Measurements from ENCODE around the gene CDC40.
"Not testable (repeated sequence)": the region's sequence is repeated elsewhere in the genome, so short reads cannot be mapped to it uniquely, and the experiment has no call there.

CDC40 gene

DNA sequence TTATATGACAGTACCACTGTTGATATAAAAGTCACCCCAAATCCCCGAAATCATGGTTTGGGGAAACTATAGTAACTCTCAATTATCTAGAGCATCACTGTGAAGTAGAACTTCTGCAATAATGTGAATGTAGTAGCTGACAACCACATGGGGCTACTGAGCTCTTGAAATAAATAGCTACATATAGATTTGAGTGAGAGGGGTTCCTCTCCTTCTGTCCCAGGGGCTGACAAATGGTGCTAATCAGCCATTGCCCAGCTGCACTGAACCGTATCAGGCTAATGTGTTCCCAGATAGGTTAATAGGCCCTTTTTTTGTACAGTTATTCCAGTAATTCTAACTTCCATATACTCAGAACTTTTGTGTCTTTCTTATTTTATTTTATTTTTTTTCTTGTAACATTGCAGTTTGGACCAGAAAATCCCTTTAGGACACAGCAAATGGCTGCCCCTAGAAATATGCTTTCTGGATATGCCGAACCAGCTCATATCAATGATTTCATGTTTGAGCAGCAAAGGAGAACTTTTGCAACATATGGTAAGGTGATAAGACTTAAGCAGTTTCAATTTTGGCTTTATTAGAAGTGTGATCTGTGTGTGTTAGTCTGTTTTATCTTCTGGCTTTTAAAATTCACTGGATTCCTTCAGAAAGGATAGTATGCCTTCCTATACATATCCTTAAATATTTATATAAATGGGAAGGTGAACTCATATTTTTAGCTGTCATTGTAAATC lies 21.1 kb downstream of the CDC40 start:
- no peak for DNase-seq

DNA sequence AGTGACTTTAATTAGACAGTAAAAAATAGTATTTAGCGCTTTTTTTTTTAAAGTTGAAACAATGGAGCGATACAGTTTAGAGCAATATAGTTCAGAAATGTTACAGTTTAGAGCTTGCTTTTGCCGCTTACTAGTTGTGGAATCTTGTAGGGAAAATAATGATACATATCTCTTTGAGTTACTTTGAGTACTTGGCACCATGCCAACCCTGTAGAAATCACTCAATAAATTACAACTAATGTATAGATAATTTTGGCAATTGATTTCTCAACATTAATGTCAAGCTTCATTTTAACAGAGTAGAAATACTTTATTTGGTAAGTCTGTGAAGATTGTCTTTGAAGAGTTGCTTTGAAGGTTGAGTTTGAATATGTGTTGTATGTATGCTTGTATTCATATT lies 27.4 kb downstream of the CDC40 start:
- DNase-seq, result no peak

DNA sequence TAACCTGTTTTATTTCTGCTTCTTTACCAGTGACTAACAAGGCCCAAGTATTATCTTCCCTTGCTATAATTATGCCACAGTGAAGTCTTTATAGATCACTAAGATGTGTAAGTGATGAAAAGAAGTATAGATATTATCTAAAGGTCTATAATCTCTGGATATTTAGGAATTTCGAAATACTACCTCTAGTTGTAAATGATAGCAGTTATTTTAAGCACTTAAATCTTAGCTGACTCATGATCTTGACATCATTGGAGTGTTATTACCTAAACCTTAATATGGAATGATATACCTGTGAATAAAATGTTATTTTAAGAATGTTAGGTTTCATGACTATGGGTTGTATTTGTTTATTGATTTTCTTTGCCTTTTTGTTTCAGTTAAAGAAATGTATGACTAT lies 31.5 kb downstream of the CDC40 start:
- DNase-seq, result no peak

DNA sequence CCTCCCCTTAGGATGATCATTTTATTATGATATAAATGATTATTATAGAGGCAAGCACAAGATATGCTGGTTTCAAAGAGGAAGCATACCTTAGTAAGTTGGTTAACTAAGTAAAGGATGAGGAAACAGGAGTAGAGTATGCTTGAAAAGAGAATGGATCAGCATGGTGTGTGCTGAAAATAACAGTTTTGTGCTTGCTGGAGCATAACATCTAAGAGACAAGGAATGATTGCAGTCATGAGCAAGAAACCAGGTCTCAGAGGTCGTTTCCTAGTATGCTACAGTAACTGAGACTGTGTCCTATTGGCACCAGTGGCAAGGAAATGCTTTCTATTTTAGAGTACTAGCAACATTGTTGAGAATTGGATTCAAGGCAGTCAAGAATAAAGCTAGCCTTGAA lies 34.1 kb downstream of the CDC40 start:
- DNase-seq, result no peak

DNA sequence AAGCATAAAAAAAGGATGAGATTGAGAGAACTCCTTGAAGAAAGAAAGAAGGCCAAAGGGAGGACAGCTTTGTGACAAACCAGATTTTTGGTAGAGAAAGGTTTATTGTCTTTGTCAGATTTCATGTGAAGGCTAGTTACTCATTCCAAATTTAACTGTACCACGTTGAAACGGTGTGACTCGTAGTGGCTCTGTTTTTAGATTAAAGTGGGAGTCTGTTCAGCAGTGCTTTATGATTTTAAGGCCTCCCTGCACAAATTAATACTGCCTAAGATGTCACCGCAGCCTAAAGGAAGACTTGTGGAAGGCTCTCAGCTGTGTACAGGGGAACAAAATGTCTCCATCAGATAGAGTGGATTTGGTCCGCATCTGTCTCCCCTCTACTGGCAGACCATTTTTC lies 35.9 kb downstream of the CDC40 start:
- DNase-seq, result no peak

DNA sequence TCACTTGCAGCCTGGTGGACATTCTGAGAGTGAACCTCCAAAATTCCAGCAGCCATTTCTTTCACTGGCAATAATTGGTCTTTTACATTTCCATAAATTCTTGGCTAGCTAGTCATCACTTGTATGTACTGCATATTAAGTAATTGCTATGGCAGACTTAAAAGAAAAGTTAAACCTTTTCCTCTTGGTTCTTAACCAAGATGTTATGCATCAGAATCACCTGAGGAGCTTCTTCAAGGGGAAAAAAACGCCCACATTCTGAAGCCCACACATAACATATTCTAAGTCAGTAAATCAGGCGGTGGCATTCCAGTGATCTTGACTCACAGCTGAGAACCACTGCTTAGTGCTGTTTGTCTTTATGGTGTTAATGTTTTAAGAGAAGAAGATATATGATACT lies 37.0 kb downstream of the CDC40 start:
- DNase-seq, result no peak

DNA sequence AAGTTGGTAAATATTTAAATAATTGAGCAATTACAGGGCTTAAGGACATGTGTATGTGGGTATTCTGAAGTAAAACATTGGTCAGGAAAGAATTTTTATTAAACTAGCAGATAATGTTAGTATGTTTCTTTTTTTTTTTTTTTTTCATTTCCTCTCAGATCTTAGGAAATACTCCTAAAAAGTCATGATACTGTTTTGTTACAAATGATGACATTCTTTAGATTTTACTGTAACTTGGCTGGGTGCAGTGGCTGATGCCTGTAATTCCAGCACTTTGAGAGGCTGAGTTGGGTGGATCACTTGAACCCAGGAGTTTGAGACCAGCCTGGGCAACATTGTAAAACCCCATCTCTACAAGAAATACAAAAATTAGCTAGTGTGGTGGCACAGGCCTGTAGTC lies 41.5 kb downstream of the CDC40 start:
- DNase-seq, result no peak

DNA sequence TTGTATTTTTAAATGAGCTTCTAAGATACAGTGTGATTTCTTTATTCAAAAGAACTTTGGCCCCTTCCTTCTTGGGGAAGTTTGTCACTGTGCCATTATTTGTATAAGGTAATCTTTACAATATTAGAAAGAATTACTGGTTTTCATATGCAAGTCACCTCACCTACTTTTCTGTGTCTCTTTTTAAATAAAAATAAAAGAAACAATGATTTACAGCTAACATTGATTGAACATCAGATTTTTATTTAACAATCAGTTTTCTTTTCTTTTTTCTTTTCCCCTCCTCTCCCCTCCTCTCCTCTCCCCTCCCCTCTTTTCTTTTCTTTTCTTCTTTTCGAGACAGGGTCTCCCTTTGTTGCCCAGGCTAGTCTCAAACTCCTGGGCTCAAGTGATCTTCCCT lies 46.0 kb downstream of the CDC40 start:
- no peak for DNase-seq

DNA sequence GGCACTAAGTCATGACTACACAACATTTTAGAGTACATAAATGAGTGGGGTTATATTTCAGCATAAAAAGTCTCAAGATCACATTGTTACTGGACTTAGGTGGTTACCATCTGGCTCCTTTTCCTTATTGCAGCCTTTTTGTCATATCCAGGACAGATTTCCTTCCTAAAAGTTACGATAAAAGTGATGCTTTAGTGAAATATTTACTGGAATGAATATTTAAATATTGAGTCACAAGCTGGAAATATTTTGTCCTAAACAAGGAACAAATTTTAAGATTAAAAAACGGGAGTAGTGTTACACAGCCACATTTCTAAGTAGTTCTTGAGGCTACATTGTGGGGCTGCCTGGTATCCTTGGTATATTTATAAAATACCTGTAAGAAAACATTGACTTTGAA lies 52.2 kb downstream of the CDC40 start:
- no peak for DNase-seq

DNA sequence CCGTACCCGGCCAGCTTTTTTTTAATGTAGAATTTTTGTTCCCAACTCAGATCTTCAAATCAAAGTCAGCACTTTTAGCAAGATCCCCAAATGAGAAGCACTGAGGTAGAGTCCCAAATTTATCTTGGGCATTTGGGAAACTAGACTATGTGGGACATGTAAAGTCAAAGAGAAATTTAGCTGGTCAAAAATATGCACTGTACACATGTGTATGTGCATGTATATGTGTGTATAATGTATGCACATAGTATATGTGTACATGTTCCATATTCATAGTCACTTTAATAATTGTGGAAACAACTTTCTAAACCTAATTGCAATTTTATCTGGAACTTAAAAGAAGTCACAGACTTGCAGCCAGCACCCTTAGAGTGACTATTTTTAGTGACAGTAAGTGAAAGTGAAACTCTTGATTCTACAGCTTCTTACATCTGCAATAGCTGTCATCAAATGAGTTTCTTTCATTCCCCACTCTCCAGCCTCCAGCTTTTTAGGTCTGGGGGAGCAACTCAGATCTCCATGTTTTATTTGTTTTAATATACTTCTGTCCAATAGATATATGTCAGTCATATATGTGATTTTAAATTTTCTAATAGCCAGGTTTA lies 53.6 kb downstream of the CDC40 start:
- no peak for DNase-seq

DNA sequence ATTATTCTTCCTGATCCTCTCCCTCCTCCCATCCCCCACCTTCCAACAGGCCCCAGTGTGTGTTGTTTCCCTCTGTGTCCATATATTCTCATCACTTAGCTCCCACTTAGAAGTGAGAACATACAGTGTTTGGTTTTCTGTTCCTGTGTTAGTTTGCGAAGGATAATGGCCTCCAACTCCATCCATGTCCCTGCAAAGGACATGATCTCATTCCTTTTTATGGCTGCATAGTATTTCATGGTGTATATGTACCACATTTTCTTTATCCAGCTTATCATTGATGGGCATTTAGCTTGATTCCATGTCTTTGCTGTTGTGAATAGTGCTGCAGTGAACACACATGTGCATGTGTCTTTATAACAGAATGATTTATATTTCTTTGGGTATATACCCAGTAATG lies 55.8 kb downstream of the CDC40 start:
- not testable (repeated sequence) for DNase-seq

DNA sequence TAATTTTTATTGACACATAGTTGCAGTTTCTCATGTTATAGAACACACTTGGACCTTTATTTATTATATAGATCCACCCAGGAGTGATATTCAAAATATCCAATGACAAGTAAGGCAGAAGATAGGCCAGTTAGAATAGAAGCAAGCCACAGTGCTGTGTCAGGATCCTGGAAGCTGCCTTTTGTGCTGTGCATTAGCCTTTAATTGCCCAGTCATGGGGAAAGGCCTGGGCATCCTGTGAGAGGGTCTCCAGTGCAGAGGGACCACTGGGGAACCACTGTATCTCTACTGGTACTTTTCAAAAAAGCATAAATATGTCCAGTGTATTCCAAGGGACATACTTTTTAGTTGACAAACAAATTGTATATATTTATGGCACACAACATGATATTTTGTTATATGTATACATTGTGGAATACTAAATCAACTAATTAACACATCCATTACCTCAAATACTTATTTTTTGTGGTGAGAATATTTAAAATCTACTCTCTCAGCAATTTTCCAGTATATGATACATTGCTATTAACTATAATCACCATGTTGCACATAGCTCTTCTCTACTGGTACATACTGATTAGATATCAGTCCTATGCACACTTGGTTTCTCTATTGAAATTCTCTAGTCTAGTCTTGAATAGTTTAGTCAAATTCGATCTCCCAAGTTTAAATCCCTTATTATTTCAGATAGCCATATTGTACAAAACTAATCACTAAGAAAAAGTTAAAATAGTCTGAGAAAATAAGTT lies 59.5 kb downstream of the CDC40 start:
- DNase-seq, result no peak

DNA sequence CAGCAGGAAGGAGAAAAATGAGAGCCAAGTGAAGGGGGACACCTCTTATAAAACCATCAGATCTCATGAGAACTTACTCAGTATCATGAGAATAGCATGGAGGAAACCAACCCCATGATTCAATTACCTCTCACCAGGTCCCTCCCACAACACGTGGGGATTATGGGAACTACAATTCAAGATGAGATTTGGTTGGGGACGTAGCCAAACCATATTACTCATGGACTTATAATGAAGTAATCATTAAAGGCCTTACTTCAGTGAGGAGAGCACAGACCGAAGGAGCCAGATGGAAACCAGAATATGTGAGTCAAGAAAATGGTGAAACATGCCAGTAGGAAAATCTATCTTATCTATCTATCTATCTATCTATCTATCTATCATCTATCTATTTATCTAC lies 64.4 kb downstream of the CDC40 start:
- not testable (repeated sequence) for DNase-seq

DNA sequence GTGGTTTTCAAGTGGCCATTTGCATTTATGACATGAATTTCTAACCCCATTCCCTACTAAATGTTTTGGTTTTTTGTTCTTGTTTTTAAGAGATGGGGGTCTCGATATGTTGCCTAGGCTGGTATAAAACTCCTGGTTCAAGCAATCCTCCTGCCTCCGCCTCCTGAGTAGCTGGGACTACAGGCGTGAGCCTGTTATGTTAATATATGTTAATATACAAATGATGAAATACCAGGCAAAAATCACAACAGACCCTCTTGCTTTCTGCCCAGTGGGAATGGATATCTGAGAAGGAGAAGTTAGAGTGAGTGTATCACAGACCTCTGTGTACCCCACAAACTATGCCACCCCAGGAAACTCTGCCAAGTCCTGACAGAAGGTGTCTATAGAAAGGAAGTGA lies 66.2 kb downstream of the CDC40 start:
- no peak for DNase-seq

DNA sequence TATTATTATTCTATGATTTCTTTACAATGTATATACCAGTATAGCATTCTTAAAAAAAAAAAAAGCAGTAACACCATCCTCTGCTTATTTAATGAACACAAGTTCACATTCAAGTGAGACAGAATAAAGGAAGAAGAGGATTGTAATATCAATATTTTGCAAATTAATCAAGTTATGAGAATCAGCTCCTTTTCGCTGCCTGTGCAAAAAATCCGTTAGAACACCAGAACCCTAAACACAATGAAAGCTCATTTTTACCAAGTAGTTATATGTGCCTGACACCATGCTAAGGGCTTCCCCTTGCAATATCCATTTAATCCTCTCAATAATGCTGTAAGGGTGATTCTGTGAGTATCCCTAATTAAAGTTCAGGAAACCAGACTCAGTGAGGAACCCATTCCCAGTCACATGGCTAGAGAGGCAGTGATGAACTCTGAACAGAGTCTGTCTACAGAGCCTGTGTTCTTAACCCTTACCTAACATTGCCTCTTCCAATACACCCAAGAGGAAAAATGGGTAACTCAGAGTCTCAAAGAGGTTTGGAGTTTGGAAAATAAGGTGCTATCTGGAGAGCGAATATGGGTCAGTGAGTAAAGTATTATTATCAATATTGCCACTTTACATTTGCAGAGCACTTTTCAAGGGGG lies 66.8 kb downstream of the CDC40 start:
- DNase-seq, result no peak

DNA sequence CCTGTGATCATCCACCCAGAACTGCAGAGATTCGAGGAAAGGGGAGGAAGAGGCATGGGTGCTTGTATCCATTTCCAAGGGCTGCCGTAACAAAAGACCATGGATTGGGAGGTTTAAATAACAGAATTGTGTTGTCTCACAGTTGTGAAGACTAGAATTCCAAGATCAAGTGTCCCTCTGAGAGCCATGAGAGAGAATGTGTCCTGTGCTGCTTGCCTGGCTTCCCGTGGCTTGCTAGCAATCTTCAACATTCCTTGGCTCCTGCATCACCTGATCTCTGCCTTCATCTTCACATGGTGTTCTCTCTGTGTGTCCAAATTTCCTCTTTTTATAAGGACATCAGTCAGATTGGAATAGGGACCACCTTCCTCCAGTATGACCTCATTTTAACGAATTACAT lies 69.8 kb downstream of the CDC40 start:
- no peak for DNase-seq

DNA sequence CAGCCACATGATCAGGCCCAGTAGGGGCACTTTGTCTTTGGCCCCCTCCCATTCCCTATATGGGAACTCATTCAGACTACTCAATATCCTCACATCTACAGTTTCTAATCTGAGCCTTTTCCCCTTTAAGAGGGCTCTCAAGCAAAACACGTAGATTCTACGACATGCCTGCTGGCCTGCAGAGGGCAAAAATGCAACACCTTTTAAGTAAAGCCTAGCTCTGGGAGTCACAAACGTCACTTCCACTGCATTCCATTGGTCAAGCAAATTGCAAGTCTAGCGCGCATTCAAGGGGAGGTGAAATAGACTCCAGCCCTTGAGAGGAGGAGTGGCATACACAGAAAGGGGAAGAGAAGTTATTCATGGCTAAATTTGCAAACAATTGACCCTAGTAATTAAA lies 70.6 kb downstream of the CDC40 start:
- no peak for DNase-seq

DNA sequence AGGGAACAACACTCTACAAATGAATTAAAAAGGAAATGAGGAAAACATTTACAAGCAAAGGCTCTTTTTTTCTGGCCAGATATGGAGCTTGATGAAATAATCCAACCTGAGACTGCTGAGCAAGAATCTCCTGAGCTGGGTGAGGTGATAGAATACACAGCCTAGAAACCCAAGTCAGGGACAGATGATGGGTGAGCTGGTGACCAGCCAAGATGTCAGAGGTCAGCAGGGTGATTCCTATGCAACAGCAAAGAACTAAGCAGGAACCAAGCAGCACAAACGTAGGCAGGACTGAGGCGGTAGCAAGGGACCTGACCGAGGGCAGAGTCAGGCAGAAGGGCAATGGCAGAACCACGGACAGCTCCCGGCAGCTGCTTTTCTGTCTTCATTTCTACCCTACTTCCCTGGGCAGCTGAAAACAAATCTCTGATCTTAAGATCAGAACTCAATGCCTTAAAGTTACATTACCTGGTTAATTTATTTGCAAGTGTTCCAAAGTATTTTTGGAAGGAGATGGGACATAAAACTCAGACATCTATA lies 75.1 kb downstream of the CDC40 start:
- DNase-seq, result no peak

DNA sequence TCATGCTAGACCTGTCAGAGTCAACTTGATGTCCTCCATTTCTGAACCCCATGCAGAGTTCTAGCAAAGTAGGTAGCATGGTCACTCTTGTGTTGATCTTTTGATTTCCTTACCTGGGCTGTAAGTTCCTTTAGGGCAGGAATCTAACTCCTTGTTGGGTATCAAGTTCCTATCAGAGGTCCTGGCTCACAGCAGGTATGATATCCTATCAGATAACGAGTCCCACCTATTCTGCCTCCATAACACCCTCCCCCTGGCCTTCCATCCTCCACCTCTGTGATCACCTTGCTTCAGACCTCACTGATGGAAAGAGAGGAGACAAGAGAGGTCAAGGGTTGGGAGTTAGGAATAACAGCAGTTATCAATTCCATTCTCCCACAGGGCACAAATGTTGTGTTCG lies 76.1 kb downstream of the CDC40 start:
- DNase-seq, result no peak

DNA sequence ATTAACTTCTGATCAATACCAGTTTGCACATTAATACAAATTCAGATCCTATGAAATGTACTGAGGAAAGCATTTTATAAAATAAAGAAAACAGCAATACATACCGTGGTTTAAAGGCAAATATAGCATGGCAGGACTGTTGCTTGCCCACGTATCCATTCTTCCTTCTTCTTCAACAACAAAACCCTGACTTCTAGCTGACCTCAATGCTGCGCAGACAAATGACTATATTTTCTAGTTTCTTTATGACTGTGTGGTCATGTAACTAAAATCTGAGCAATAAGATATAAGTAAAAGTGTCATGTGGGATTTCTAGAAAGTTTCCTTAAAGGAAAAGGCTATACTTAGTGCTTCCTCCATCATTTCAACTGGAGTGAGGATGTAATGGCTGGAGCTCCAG lies 85.0 kb downstream of the CDC40 start:
- no peak for DNase-seq

DNA sequence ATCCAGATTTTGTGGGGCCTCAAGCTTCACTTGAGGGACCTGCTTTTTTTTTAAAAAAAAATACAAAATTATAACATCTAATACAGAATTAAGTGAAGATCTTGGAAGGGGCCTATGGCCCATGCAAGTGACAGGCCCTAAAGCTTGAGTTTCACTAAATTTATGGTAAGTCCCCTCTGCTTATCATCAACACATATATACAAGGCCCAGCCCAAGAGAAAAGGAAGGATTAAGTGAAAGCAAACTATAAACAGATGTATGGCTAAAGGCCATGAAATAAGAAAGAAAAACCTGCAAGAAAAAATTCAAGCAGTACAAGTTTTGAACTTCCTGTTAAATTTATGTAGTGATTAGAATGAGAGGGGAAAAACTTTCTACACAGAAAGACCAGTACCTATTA lies 86.8 kb downstream of the CDC40 start:
- DNase-seq, result no peak

DNA sequence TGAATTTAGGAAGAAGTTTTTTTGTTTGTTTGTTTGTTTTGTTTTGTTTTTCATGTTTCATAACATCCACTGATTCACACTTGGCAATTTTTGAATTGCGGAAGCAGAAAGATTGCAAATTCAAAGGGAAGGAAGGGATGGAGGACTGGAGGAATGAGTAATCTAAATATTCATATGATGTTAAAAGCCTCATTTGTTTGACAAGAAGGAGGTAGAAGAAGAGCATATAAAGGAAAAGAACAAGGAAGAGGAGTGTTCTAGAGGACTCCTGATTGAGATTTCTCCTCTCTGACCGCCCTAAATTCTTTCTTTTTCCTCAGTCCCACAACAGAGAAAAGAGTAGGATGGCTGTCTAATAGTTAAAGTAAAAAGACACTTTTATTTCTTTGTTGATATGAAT lies 89.4 kb downstream of the CDC40 start:
- no peak for DNase-seq

DNA sequence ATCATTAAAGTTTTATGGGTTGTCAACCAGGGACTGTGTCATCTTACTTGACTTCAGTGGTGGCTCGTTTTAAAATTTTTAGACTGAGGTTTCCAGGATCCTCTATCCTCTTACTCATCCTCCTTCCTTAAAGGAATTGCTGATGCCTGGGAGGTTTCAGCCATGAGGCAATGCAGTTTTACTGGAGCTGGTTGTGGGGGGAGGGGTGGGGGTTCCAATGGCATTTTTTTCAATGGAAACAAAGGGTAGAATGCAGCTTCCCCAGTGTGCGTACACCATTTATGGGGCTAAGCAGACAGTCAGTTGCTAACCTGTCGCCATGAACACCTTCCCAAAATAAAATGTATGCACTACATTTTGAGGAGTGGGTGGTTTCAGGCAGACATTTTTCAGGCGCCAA lies 89.9 kb downstream of the CDC40 start:
- DNase-seq, result no peak

DNA sequence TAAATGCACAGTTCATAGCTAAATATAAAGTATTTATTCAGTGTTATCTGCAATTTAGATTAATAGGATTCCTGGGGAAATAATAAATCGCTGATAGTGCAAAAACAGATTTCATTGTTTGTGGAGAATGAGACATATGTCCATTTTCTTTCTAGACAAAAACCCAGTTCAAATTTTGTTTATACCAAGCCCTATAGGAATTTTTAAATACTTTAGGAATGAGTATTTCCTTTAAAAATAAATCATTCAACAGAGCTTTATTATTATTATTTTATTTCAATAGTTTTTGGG lies 91.5 kb downstream of the CDC40 start:
- DNase-seq, result no peak

All from cortex of kidney (tissue), 1 donor.